GM13976 (cell line): Measurements from ENCODE around the gene EDN3.

ENCODE experiments used
- DNase-seq: peaks from one replicate; pipeline ENCODE4 v3.0.0; 2012; ENCODE audit warnings: low spot score
- in situ Hi-C: fragments of 300-500 bp; cut with MboI; formaldehyde crosslinking; loops from one replicate; pipeline ENCODE4 v1.12.0; 2022; ENCODE audit warnings: low sequenced_read_pairs, mixed read lengths, inconsistent platforms; ENCODE audit not compliant: unreplicated experiment
- TF ChIP-seq, protein P1 (sequence below): IDR thresholded peaks from 2 replicates; pipeline ENCODE4 v1.5.1; 2012; ENCODE audit warnings: borderline replicate concordance, mild to moderate bottlenecking; ENCODE audit not compliant: insufficient read depth; ENCODE audit errors: extremely low read depth, missing control alignments, control extremely low read depth

Gene EDN3

GRCh38 chr20:59361411-59361810 is 61.0 kb downstream of the EDN3 start:
- TF ChIP-seq, protein P1, sequence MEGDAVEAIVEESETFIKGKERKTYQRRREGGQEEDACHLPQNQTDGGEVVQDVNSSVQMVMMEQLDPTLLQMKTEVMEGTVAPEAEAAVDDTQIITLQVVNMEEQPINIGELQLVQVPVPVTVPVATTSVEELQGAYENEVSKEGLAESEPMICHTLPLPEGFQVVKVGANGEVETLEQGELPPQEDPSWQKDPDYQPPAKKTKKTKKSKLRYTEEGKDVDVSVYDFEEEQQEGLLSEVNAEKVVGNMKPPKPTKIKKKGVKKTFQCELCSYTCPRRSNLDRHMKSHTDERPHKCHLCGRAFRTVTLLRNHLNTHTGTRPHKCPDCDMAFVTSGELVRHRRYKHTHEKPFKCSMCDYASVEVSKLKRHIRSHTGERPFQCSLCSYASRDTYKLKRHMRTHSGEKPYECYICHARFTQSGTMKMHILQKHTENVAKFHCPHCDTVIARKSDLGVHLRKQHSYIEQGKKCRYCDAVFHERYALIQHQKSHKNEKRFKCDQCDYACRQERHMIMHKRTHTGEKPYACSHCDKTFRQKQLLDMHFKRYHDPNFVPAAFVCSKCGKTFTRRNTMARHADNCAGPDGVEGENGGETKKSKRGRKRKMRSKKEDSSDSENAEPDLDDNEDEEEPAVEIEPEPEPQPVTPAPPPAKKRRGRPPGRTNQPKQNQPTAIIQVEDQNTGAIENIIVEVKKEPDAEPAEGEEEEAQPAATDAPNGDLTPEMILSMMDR: no peak
- in situ Hi-C loops: no loop called here
- no peak for DNase-seq

GRCh38 chr20:59363101-59363500 is 62.7 kb downstream of the EDN3 start:
- in situ Hi-C loops: no loop called here
- DNase-seq: no peak
- TF ChIP-seq, protein P1: no peak

GRCh38 chr20:59364611-59365010 is 64.2 kb downstream of the EDN3 start:
- in situ Hi-C loops: no loop called here

GRCh38 chr20:59365611-59366285 is 65.3 kb downstream of the EDN3 start:
- no peak for DNase-seq
- in situ Hi-C loops: no loop called here
- TF ChIP-seq, protein P1: no peak

More at GRCh38 chr20:59364611-59365010, 64.2 kb downstream of the EDN3 start:
- TF ChIP-seq, protein P1: no peak
- no peak for DNase-seq

- in situ Hi-C loops: no loop called here
- DNase-seq: no peak
- TF ChIP-seq, protein P1: no peak
These were observed 71.0 kb downstream of the EDN3 start for GRCh38 chr20:59371431-59371830.

DNA sequence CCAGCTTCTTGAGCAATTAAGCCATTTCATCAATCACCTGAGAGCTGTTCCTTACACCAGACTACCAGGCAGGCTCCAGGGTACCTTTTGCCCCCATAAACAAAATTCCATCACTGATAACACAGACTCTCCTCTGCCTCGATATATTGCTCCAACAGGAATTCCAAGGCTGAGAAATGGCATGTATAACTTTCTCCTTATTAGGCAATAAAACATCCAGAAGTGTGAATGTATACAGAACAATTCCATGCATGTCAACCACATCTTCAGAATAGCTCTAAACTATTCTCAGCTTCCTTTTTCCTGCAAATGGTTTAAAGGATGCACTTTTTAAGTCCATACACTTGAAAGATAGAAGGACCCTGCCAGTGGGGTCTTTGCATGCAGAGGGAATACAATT is 73.8 kb downstream of the EDN3 start:
- no peak for DNase-seq
- TF ChIP-seq, protein P1: no peak
- in situ Hi-C loops: no loop called here
